GM19023 (cell line): ENCODE results near the gene PRKCQ.

Experiments used
- ATAC-seq: cut with Tn5 transposase; IDR thresholded peaks from one replicate; pipeline ENCODE4 v1.9.1; 2021; ENCODE audit warnings: mild to moderate bottlenecking, moderate library complexity; ENCODE audit not compliant: unreplicated experiment

PRKCQ gene

DNA sequence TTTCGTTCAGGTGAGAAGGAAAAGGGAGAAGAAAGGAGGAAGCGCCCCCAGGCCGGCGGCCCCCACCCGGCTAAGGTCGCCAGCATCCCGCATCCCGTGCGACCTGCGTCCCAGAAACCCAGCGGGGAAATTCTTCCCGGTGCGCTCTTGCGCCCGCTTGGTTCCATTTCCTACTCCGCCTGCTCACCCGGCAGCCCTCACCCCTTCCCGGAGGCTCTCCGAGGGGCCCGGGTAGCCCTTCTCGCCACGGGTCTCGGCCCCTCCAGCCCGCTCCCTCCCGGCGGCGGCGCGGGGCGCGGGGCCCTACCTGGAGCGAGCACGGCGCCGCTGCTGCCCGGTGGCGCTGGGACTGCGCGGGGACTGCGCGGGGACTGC is at the start of gene PRKCQ:
Gene PRKCQ (minus strand): TSS at position 373 of the 375 bp plus-strand sequence. CDS start 65,141 bp downstream, outside the sequence.
- peak; percentile 33 for ATAC-seq

- no peak for ATAC-seq
Measured at GRCh38 chr10:6625428-6625827, 45.4 kb upstream of the PRKCQ start.

DNA sequence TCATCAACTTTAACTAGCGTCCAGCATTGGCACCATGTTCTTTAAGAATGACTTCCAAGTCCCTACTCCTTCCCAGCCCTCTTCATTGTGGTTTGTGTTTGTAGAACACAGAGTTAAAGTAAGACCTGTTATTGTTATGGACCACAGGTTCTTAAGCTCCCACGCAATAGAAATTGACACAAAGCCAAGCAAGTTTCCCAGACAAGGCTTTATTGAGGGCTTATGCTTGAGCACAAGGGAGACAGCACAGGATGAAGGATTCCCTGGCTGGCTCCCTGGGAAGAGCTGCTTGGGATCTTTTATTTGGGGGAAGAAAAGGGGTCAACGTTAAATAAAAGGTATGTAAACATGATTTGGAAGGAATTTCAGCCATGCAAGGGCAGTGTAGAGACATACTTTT is 44.3 kb upstream of the PRKCQ start:
- ATAC-seq = no peak

DNA sequence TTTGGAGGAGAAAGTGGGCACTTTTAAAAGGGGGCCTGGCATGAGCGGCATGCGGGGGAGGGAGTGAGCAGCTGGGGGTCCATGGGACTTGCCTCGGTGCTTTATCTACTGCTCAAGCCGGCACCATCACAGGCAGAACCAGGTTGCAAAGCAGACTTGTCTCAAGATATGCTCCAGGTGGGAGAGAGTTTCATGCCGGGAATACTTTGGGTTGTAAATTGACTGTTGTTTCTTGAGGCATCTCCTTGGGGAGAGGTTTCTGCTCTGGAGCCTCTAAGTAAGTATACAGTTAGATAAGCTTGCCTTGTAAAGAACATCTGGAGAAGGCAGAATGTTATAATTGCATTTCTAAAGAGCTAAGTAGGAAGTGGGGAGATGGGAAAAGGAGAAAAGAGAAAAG is 42.8 kb upstream of the PRKCQ start:
- no peak for ATAC-seq

DNA sequence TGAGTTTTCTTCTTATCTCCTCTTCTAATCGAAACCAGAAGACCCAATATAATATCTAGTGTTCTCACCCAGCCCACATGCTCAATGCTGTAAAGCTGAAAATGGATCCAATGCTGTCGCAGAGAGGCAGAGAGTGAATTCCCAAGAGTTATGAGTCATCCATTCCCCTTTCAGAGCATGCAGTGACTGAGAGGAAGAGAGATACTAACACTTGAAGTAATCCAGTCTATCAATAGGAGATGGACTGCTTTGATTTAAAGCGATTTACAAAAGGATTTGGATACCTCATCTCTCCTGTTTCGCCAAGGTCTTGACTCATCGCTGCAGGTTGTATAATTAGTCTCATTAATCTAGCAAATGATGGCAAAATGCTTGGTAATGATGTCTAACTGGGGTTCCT is 41.5 kb upstream of the PRKCQ start:
- no peak for ATAC-seq

GRCh38 chr10:6619660-6620059 is 39.6 kb upstream of the PRKCQ start:
- no peak for ATAC-seq

- ATAC-seq = no peak
Measured at GRCh38 chr10:6618340-6618739, 38.3 kb upstream of the PRKCQ start.

- no peak for ATAC-seq
Measured at GRCh38 chr10:6617309-6618076, 37.4 kb upstream of the PRKCQ start.

DNA sequence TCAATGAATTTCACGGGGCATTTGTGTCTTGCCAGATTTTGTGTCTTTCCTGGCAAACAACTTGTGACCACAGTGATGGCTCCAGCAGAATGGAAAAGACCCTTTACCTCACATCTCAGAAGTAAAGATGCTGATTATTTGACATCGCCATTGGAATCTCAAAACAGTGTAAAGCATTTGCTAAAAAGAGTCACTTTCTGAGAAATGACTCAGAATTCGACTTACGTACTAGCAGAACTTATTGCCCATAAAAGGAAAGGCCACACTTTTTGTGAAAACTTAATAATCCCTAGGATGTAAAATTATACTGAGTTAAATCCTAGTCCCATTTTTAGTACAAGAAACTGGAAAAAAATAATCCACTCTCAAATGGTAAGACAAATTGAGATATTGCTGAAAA is 35.9 kb upstream of the PRKCQ start:
- ATAC-seq = no peak

DNA sequence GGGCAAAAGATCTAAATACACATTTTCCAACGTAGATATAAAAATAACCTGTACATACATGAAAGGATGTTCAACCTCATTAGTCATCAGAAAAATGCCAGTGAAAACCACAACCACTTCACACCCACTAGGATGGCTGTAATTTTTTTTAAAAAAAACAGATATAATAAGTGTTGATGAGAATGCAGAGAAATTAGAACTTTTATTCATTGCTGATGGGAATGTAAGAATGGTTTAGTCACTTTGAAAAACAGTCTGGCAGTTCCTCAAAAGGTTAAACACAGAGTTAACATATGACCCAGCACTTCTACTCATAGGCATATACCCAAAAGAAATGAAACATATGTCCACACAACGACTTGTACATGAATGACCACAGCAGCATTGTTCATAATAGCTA is 32.3 kb upstream of the PRKCQ start:
- ATAC-seq = no peak

- ATAC-seq = no peak
Measured at GRCh38 chr10:6610647-6611046, 30.6 kb upstream of the PRKCQ start.

DNA sequence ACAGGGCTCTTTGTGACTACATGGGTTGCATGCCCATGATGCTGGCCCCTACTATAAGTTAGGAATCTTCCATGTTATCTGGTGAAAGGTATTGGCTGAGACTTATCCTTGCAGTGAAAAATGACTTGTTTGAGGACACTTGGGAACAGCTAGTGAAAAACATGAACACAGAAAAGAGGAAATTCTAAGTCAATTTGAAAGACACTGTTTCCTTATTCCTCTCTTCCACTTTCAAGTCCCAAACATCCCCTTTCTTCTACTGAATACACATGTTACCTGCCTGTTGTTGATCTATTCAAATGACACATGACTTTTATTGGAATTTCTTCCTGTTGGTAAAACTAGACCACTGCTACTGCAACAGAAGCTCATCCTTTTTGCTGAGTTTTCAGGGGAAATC is 29.5 kb upstream of the PRKCQ start:
- ATAC-seq = no peak

DNA sequence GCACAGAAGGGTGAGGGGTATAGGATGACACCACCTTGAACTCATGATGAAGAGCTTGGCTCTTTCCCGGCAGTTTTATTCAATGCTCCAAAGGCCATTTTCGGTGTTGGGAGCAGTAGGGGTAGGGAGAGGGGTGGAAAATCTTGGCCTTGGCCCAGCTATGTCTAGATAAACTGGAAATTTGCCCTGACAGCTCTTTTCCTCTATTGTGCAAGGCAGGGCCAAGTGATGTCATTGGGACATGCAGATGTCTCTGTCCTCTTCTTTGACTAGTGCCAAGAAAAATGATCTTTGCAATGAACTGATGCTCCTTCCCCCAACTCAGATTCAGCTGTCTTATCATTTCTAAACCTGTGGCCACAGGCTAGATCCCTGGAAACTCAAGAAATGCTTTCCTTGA is 27.7 kb upstream of the PRKCQ start:
- no peak for ATAC-seq

- no peak for ATAC-seq
Measured at GRCh38 chr10:6607182-6607581, 27.1 kb upstream of the PRKCQ start.

- no peak for ATAC-seq
Measured at GRCh38 chr10:6603142-6604125, 23.4 kb upstream of the PRKCQ start.

DNA sequence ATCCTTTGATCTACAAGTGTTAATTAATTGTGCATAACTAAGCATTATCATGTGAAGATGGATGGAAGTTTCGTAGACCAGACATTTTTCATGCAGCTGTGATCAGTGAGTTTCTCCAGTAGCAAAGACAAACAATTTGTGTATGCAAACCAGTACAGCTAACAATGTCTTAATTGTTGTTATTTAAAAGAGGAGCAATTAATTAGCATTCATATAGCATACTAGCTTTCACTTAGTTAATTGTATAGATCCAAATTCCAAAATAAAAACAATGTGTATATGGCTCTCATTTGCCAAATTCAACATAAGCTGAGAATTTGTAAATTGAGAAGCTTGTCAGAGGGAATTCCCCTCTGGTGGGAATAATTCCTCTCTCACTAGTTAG is 22.6 kb upstream of the PRKCQ start:
- ATAC-seq = no peak

- ATAC-seq = no peak
Measured at GRCh38 chr10:6602026-6602699, 22.1 kb upstream of the PRKCQ start.

GRCh38 chr10:6601246-6601805 is 21.2 kb upstream of the PRKCQ start:
- no peak for ATAC-seq

GRCh38 chr10:6600224-6600987 is 20.3 kb upstream of the PRKCQ start:
- ATAC-seq = no peak

DNA sequence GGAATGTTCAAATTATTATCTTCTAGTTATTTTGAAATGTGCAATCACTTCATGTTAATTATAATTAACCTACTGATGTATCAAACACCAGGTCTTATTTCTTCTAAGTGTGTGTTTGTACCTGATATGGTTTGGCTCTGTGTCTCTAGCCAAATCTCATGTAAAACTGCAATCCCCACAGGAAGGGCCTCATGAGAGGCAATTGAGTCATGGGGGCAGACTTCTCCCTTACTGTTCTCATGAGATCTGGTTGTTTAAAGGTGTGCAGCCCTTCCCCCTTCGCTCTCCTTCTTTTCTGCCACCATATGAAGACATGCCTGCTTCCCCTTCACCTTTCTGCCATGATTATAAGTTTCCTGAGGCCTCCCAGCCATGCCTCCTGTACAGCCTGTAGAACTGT is 18.6 kb upstream of the PRKCQ start:
- no peak for ATAC-seq
